Measurements from ENCODE around the gene ACSF3. TPM values are rescaled to one million over a fixed set of nuclear protein-coding genes. Genes with fewer than 3 reads are reported as not detected.
A peak's percentile ranks its signal among the peaks of the same experiment; 100 is the strongest.
"Not testable (repeated sequence)": the region's sequence is repeated elsewhere in the genome, so short reads cannot be mapped to it uniquely, and the experiment has no call there.

The ACSF3 gene
- total RNA-seq, 6 donors from 2014 or later, result 30.2 to 97.4 (median 35.3) TPM

DNA sequence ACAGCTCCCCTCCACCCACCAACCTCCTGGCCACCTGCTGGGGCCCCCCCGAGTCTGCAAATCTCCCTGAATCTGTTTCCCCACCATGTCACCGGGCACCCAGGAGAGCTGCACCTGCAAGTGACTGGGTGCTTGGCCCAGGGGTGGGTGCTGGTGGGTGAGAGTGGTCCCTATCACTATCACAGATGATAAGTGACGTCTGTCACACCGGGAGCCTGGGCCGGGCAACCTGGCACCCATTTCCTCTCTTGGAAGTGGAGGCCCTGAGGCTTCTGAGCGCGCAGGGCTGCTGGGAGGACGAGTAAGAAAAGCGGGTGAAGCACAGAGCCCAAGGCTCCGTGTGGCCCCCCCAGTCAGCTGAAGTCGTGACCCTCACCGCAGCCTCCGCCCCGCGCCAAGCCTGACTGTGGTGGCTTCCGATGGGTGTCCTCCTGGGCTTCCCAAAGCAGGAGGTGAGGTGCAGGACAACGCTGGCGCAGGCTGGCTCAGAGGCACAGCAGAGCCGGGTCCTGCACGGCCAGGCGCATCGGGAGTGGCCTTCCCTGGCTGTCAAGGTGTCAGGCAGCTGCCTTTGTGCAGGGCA lies 21.0 kb upstream of the ACSF3 start:
- no peak for ATAC-seq (ENCODE audit: low FRiP score in 2 of 2)
- peak in 1 of 2 donors; percentile 58 for DNase-seq
- WGBS, 2 donors, result 82 to 87% methylated on average over 21 to 22 of the region's 22 CpGs
- H3K36me3 ChIP-seq, result no peaks in the 10 kb centered on the region
- H3K9me3 ChIP-seq, result no peaks in the 10 kb centered on the region
- no peaks in the 10 kb centered on the region for H3K4me1 ChIP-seq
- no peaks in the 10 kb centered on the region for H3K27me3 ChIP-seq
- H3K27ac ChIP-seq, result no peak overlapping the region
- TF ChIP-seq POLR2A (IDR thresholded peaks at IDR 0.05) (no peak), POLR2AphosphoS5 (IDR thresholded peaks at IDR 0.05) (no peak)
- H3K4me3 ChIP-seq, result no peak overlapping the region

DNA sequence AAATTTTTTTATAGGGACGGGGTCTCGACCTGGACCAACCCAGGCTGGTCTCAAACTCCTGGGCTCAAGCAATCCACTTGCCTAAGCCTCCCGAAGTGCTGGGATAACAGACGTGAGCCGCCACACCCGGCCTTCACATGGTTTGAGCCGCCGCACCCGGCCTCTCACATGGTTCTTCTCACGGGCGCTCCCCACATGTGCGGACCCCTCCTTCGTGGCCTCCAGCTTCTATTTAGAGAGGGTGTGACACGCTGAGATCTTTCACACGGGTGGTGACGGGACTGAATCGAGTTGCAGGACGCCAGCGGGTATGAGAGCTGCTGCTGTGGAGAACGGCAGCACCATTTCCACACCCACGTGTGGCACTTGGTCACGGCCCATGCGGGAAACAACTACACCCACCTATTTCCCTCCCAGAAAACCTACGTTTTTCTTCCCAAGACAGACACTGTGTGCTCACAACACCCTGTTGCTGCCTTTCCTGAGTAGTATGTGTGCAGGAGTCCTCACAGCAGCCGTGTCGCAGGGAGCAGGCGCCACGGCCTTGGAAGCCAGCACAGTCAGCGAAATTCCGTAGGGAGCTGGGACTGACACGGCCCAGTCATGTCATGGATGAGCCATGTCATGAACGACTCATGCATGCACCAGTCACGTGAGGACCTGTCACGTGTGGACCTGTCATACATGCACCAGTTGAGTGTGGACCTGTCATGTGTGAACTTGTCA lies 20.1 kb upstream of the ACSF3 start:
- WGBS, 2 donors, result 94 to 96% methylated on average over 10 to 34 of the region's 34 CpGs

DNA sequence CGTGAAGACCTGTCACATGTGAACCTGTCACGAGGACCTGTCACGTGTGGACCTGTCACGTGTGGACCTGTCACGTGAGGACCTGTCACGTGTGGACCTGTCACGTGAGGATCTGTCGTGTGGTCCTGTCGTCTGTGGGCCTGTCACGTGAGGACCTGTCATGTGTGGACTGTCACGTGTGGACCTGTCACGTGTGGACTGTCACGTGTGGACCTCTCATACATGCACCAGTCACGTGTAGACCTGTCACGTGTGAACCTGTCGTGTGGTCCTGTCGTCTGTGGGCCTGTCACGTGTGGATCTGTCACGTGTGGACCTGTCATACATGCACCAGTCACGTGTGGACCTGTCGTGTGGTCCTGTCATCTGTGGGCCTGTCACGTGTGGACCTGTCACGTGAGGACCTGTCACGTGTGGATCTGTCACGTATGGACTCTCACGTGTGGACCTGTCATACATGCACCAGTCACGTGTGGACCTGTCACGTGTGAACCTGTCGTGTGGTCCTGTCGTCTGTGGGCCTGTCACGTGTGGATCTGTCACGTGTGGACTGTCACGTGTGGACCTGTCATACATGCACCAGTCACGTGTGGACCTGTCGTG lies 19.5 kb upstream of the ACSF3 start:
- not testable (repeated sequence) for H3K4me1 ChIP-seq; ATAC-seq (ENCODE audit: low FRiP score in 2 of 2); H3K27me3 ChIP-seq; DNase-seq; H3K27ac ChIP-seq; H3K36me3 ChIP-seq; H3K4me3 ChIP-seq; H3K9me3 ChIP-seq
- WGBS, 2 donors, result 91 to 92% methylated on average over 17 to 35 of the region's 35 CpGs

More for the DNA sequence above, 20.1 kb upstream of the ACSF3 start:
- no peaks in the 10 kb centered on the region for H3K36me3 ChIP-seq
- H3K9me3 ChIP-seq, result no peaks in the 10 kb centered on the region
- H3K27ac ChIP-seq, result no peak overlapping the region
- TF ChIP-seq EP300 (IDR thresholded peaks at IDR 0.05), result no peak
- TF ChIP-seq, protein P1, sequence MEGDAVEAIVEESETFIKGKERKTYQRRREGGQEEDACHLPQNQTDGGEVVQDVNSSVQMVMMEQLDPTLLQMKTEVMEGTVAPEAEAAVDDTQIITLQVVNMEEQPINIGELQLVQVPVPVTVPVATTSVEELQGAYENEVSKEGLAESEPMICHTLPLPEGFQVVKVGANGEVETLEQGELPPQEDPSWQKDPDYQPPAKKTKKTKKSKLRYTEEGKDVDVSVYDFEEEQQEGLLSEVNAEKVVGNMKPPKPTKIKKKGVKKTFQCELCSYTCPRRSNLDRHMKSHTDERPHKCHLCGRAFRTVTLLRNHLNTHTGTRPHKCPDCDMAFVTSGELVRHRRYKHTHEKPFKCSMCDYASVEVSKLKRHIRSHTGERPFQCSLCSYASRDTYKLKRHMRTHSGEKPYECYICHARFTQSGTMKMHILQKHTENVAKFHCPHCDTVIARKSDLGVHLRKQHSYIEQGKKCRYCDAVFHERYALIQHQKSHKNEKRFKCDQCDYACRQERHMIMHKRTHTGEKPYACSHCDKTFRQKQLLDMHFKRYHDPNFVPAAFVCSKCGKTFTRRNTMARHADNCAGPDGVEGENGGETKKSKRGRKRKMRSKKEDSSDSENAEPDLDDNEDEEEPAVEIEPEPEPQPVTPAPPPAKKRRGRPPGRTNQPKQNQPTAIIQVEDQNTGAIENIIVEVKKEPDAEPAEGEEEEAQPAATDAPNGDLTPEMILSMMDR (IDR thresholded peaks at IDR 0.05), result no peak
- no peak for TF ChIP-seq POLR2A (IDR thresholded peaks at IDR 0.05)
- no peak for TF ChIP-seq POLR2AphosphoS5 (IDR thresholded peaks at IDR 0.05)
- H3K4me3 ChIP-seq, result no peak overlapping the region
- peaks cover 0 to 3% (median 0%) of the 10 kb centered on the region in 4 donors for H3K4me1 ChIP-seq
- no peaks in the 10 kb centered on the region for H3K27me3 ChIP-seq
- DNase-seq, result peak in 1 of 2 donors; percentile 50
- no peak for ATAC-seq (ENCODE audit: low FRiP score in 2 of 2)

DNA sequence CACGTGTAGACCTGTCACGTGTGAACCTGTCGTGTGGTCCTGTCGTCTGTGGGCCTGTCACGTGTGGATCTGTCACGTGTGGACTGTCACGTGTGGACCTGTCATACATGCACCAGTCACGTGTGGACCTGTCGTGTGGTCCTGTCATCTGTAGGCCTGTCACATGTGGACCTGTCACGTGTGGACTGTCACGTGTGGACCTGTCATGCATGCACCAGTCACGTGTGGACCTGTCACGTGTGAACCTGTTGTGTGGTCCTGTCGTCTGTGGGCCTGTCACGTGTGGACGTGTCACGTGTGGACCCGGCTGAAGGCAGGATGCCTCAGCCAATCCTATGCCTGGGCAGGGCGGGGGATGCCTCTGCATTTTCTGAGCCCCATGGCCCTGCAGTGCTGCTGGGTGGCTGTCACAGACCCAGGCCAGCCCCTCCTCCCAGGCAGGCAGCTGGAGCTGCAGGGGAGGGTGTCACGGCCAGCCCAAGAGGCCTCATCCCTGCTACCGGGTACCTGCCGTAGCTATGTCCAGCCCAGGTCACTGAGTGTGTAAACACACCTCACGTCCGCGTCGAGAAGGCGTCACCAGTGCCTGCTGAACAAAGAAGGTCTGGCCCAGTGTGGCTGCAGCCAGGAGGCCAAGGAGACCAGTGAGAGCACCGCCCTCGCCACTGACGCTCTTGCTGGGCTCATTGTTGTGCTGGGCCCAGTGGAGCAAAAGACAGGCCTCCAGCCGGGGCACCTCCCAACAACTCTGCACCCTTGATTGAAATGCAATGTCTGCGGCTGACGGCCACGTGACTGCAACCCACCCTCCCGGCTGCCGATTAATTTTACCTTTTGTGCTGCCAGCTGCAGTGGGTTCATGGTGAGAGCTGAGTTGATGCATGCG lies 18.6 kb upstream of the ACSF3 start:
- Histone ChIP-seq H3K4me3 (no peak overlapping the region), H3K4me1 (peaks cover 0 to 7% (median 0%) of the 10 kb centered on the region in 4 donors), H3K27me3 (no peaks in the 10 kb centered on the region), H3K36me3 (no peaks in the 10 kb centered on the region), H3K9me3 (no peaks in the 10 kb centered on the region), H3K27ac (no peak overlapping the region)
- DNase-seq, result peak in 1 of 2 donors; percentile 39
- 93 to 100% methylated on average over 7 to 37 of the region's 37 CpGs for WGBS, 2 donors
- TF ChIP-seq EP300 (IDR thresholded peaks at IDR 0.05) (no peak), POLR2AphosphoS5 (IDR thresholded peaks at IDR 0.05) (no peak), POLR2A (IDR thresholded peaks at IDR 0.05) (no peak)
- TF ChIP-seq, protein P1 (IDR thresholded peaks at IDR 0.05), result no peak
- ATAC-seq (ENCODE audit: low FRiP score in 2 of 2), result no peak

DNA sequence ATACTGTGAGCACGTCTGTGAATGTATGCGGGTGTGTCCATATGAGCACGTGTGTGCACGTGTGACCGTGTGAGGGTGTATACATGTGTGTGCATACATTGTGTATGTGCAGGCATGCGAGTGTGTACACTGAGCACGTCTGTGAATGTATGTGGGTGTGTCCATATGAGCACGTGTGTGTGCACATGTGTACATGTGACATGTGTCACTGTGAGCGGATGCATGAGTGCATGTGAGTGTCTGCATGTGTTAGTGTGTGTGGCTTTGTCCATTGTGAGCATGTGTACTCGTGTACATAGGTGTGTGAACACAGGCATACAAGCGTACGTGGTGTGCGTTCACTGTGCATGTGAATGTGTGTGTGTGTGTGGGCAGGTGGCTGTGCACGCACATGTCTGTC lies 17.5 kb upstream of the ACSF3 start:
- ATAC-seq (ENCODE audit: low FRiP score in 2 of 2), result no peak
- Histone ChIP-seq H3K4me3 (no peak overlapping the region), H3K36me3 (no peaks in the 10 kb centered on the region), H3K27ac (no peak overlapping the region), H3K9me3 (no peaks in the 10 kb centered on the region), H3K27me3 (no peaks in the 10 kb centered on the region), H3K4me1 (peaks cover 0 to 7% (median 0%) of the 10 kb centered on the region in 4 donors)
- 92 to 94% methylated on average over 14 of the region's 14 CpGs for WGBS, 2 donors
- no peak for DNase-seq
- TF ChIP-seq, protein P1 (IDR thresholded peaks at IDR 0.05), result no peak
- no peak for TF ChIP-seq POLR2A (IDR thresholded peaks at IDR 0.05)
- TF ChIP-seq POLR2AphosphoS5 (IDR thresholded peaks at IDR 0.05), result no peak
- TF ChIP-seq EP300 (IDR thresholded peaks at IDR 0.05), result no peak

Measured in upper lobe of left lung (tissue), 6 donors.